K562 (cell line): Measurements from ENCODE around the gene MRPS26. TPM values are rescaled to one million over a fixed set of nuclear protein-coding genes. Genes with fewer than 3 reads are reported as not detected.

Experiments used
- ATAC-seq: fragments of 200-7000 bp; cut with Tn5 transposase; 3 replicates; pipeline ENCODE4 v1.9.1; 2020; ENCODE audit warnings: moderate library complexity
- BruUV-seq: library from RNA; stranded (reverse); fragments of 400-500 nt; replicated peaks from 2 replicates; lab custom pipeline; 2021; lab: Mats Ljungman, UMichigan
- CTCF ChIA-PET: fragments of 300-600 bp; formaldehyde crosslinking; extraction: SDS; loops from one replicate; lab custom pipeline; 2021; ENCODE audit warnings: low intra/inter-chr PET ratio; lab: Yijun Ruan, JAX
- POLR2A ChIA-PET: fragments of 300-600, 350-650 bp; sonication (Branson Sonifier 250); formaldehyde crosslinking; extraction: SDS; loops from one replicate; lab custom pipeline; 2021; ENCODE audit warnings: antibody characterized with exemption, inconsistent platforms; lab: Yijun Ruan, JAX
- DNase-seq, 4 experiments: peaks; one replicate each; pipeline versions ENCODE4 v3.0.0 to v3.0.0-alpha.2; 2011 to 2018; ENCODE audit warnings: low spot score in 3 of 4, mixed read lengths in 3 of 4; ENCODE audit errors: extremely low read depth in 1 of 4
- FAIRE-seq: peaks from 2 replicates; lab custom pipeline; 2011; peaks lifted over from hg19 to GRCh38; lab: Jason Lieb, UNC
- H2AFZ ChIP-seq: 2 replicates; pipeline ENCODE4 v1.6.0; 2011; ENCODE audit warnings: low read depth, low read length, control low read depth, inconsistent platforms
- H3K27ac ChIP-seq: fragments of 200-600 bp; 3 replicates; pipeline ENCODE4 v1.8.0; 2011; ENCODE audit warnings: low read depth, mild to moderate bottlenecking, control low read depth, inconsistent platforms, low read length, moderate library complexity, mixed read lengths; ENCODE audit errors: extremely low read depth
- H3K27me3 ChIP-seq, 2 experiments: fragments of 300-600 bp in 1 of 2; 2 replicates in 1 of 2; 3 replicates in 1 of 2; pipeline versions ENCODE4 v1.6.0 to v1.8.0; 2011; ENCODE audit warnings: inconsistent platforms in 2 of 2, low read length in 2 of 2, mild to moderate bottlenecking in 1 of 2, mixed read lengths in 1 of 2, moderate library complexity in 1 of 2; ENCODE audit not compliant: control insufficient read depth in 2 of 2, insufficient read depth in 2 of 2
- H3K36me3 ChIP-seq: fragments of 300-600 bp; 3 replicates; pipeline ENCODE4 v1.8.0; 2011; ENCODE audit warnings: mild to moderate bottlenecking, low read length, inconsistent platforms; ENCODE audit not compliant: control insufficient read depth, insufficient read depth
- H3K4me1 ChIP-seq, 2 experiments: fragments of 200-600 bp in 1 of 2; replicated peaks in 1 of 2; 2 replicates in 1 of 2; 3 replicates in 1 of 2; pipeline versions ENCODE4 v1.5.1 to v1.8.0; 2011; ENCODE audit warnings: inconsistent platforms in 2 of 2, low read length in 2 of 2, mild to moderate bottlenecking in 1 of 2, mixed read lengths in 1 of 2, moderate library complexity in 1 of 2; ENCODE audit not compliant: control insufficient read depth in 2 of 2, insufficient read depth in 2 of 2
- H3K4me2 ChIP-seq: 2 replicates; pipeline ENCODE4 v1.6.1; 2011; ENCODE audit warnings: low read length, control low read depth, inconsistent platforms, mixed read lengths; ENCODE audit not compliant: insufficient read depth
- H3K4me3 ChIP-seq: fragments of 200-600 bp; sonication (generic), shearing (Covaris generic); 2 replicates; pipeline ENCODE4 v1.5.1; 2016; ENCODE audit warnings: control low read depth, inconsistent platforms
- H3K79me2 ChIP-seq: fragments of 200-600 bp; 3 replicates; pipeline ENCODE4 v1.8.0; 2011; ENCODE audit warnings: low read length, inconsistent platforms; ENCODE audit not compliant: control insufficient read depth, insufficient read depth
- H3K9ac ChIP-seq, 2 experiments: 2 replicates each; pipeline versions ENCODE4 v1.6.0 to v1.6.1; 2011; ENCODE audit warnings: low read depth in 2 of 2, low read length in 2 of 2, control low read depth in 1 of 2, inconsistent platforms in 1 of 2, mild to moderate bottlenecking in 1 of 2, mixed read lengths in 1 of 2; ENCODE audit not compliant: insufficient read depth in 1 of 2
- H3K9me1 ChIP-seq: one replicate; pipeline ENCODE4 v1.6.0; 2011; ENCODE audit warnings: inconsistent platforms, mild to moderate bottlenecking, low read length, moderate library complexity; ENCODE audit not compliant: control insufficient read depth, insufficient read depth
- H3K9me3 ChIP-seq: replicated peaks from 2 replicates; pipeline ENCODE4 v1.5.1; 2011; ENCODE audit warnings: low read depth, low read length, inconsistent platforms; ENCODE audit not compliant: control insufficient read depth, insufficient read depth
- H4K20me1 ChIP-seq: replicated peaks from 2 replicates; pipeline ENCODE4 v1.6.1; 2011; ENCODE audit warnings: low read length, inconsistent platforms, mixed read lengths; ENCODE audit not compliant: control insufficient read depth, insufficient read depth
- FOXA3 ChIP-seq, 2 experiments: fragments of 450-650 bp in 1 of 2; sonication (generic) in 1 of 2; formaldehyde crosslinking; IDR thresholded peaks in 1 of 2; conservative IDR thresholded peaks in 1 of 2; 2 replicates each; pipeline versions ENCODE4 v1.4.0 to v1.8.0; 2020 to 2022; ENCODE audit warnings: mild to moderate bottlenecking in 2 of 2, missing genetic modification reagents in 1 of 2
- MTF1 ChIP-seq: fragments of 250-450 bp; sonication (Bioruptor Pico); IDR thresholded peaks from 2 replicates; pipeline ENCODE4 v1.9.0; 2021; ENCODE audit warnings: moderate library complexity, mild to moderate bottlenecking, inconsistent platforms, borderline replicate concordance
- PHB2 ChIP-seq: fragments of 450-650 bp; IDR thresholded peaks from 2 replicates; pipeline ENCODE4 v1.6.1; 2017; ENCODE audit warnings: low read depth
- TCF3 ChIP-seq: sonication (generic); formaldehyde crosslinking; IDR thresholded peaks from 2 replicates; pipeline ENCODE4 v1.4.0; 2020; ENCODE audit warnings: mild to moderate bottlenecking, missing genetic modification reagents
- WGBS: fragments of 100-300 bp; shearing (Covaris generic); methylation state at CpG from one replicate; pipeline ENCODE4 v1.1.6; 2016; ENCODE audit warnings: low coverage, mixed read lengths; ENCODE audit not compliant: insufficient coverage; ENCODE audit errors: missing lambda C conversion rate; 5-methylcytosine and 5-hydroxymethylcytosine counted together
- in situ Hi-C: fragments of 300-500 bp; cut with MboI; formaldehyde crosslinking; loops from 4 replicates; pipeline ENCODE4 v1.15.0; 2018; ENCODE audit warnings: inconsistent platforms, mixed read lengths
- intact Hi-C: fragments of 100-400 bp; cut with micrococcal nuclease; formaldehyde crosslinking; loops from 2 replicates; pipeline ENCODE4 v1.14.2; 2022
- polyA plus RNA-seq, 8 experiments: library from polyadenylated mRNA; depleted of rRNA in 4 of 8; stranded (reverse) in 5 of 8; unstranded in 3 of 8; fragments of >200 nt; fragmentation: Nextera tagmentation in 2 of 8; fragmentation: Illumina TruSeq in 1 of 8; extraction: Ambion mirVana in 2 of 8; extraction: Trizol in 1 of 8; gene quantifications; 2 replicates each; pipeline versions ENCODE4 v1.2.1 to v1.2.3, GENCODE V29; 2011 to 2014; ENCODE audit warnings: inconsistent platforms in 1 of 8, missing spikeins in 1 of 8
- total RNA-seq, 7 experiments: library from RNA; depleted of rRNA in 6 of 7; stranded (reverse); fragments of >200 nt in 6 of 7; fragmentation: Illumina TruSeq in 2 of 7; extraction: Trizol in 2 of 7; gene quantifications; 2 replicates each; pipeline versions ENCODE4 v1.2.1 to v1.2.3, GENCODE V29; 2011 to 2021; ENCODE audit warnings: low replicate concordance in 1 of 7

Gene MRPS26
- total and polyA plus RNA-seq, 9 of the 15 experiments (the other 6 are each of a cell fraction or from before 2014, with no cell fraction given) = 2.7 to 70.5 (median 28.8) TPM

DNA sequence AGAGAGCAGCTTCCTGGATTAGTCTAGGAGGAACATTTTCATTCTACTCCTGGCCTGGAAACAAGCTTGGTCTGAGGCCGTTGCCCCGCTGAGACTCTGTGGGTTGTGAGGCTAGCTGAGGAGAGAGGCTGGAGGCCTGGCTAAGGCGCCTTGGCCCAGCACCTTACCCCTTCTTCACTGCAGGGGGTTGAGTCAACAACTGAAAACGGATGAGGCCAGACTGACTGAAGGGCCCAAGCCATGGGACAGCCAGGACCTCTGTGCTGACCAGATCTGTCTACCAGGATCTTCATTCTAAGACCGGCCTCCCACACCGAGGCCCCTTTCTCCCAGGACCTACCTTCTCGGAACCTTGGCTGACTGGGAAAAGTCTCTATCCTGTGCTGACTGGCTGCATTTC, 42.2 kb downstream of the MRPS26 start:
- H3K9me3 ChIP-seq = no peaks in the 10 kb centered on the region
- CTCF ChIA-PET = no interaction called here
- FAIRE-seq = no peak

DNA sequence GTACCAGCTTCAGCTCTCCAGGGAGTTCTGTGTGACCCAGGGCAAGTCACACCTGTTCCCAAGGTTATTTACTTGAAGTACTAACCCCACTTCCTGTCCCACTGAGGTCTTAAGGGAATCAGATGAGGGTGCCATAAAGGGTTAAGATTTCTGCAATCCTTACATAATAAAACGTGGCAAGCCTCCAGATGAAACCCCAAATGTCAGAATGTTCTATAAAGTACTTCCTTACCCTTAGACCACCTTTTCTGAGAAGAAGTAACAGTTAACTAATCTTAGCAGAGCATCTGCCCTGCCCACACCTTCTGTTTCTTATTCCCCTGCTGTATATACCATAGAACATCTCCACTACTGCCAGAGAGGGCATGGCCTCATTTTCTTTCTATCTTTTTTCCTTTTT, 44.7 kb downstream of the MRPS26 start:
- FAIRE-seq (no peak), ATAC-seq (no peak), DNase-seq (no peak)
- Histone ChIP-seq H3K9me1 (no peaks in the 10 kb centered on the region), H3K4me2 (no peak overlapping the region; the same call in 1 of the 2 replicates), H2AFZ (0 out of 2 replicates have a peak overlapping the region, but pooled peaks have one; percentile 9), H3K4me3 (no peak overlapping the region), H3K27ac (no peak overlapping the region), H4K20me1 (no peaks in the 10 kb centered on the region), H3K79me2 (no peaks in the 10 kb centered on the region), H3K27me3 (no peaks in the 10 kb centered on the region), H3K9me3 (no peaks in the 10 kb centered on the region), H3K9ac (no peak overlapping the region), H3K36me3 (no peaks in the 10 kb centered on the region), H3K4me1 (peaks cover 10 to 26% of the 10 kb centered on the region in 2 experiments; a peak in 4 of 5 replicates)
- no TSS peak for BruUV-seq
- ChIA-PET CTCF (no interaction called here), POLR2A (no interaction called here)
- TF ChIP-seq PHB2 (no peak), TCF3 (CRISPR knock-in tag) (0 out of 2 replicates have a peak, but pooled peaks have one; percentile 21)
- WGBS = 0% methylated on average over 1 of the region's 1 CpG
- intact Hi-C loops (no loop called here), in situ Hi-C loops (no loop called here)

More for the DNA sequence above, 42.2 kb downstream of the MRPS26 start:
- Histone ChIP-seq H3K4me3 (no peak overlapping the region), H3K9me1 (peaks cover 3% of the 10 kb centered on the region), H3K27me3 (no peaks in the 10 kb centered on the region), H3K27ac (no peak overlapping the region), H3K79me2 (no peaks in the 10 kb centered on the region), H4K20me1 (no peaks in the 10 kb centered on the region), H3K36me3 (no peaks in the 10 kb centered on the region), H3K4me1 (peaks cover 5 to 27% of the 10 kb centered on the region in 2 experiments; a peak in 3 of 5 replicates), H2AFZ (no peak overlapping the region; the same call in 1 of the 2 replicates), H3K9ac (peak overlapping the region in 1 of 2 experiments; percentile 81; a peak in 1 of 4 replicates), H3K4me2 (no peak overlapping the region)
- no peak for TF ChIP-seq MTF1 (CRISPR knock-in tag)
- TF ChIP-seq FOXA3 (CRISPR knock-in tag; conservative IDR thresholded peaks at IDR 0.05 in 1 of 2, IDR thresholded peaks at IDR 0.05 in 1 of 2) = peak in 1 of 2 experiments; percentile 94; a peak in 2 of 4 replicates
- POLR2A ChIA-PET = interaction anchor here (0.6 to 1.2 kb wide), 2 partner anchors 11 to 232 kb away, joined by 3 read pairs; no protein-coding TSS in a partner anchor
- intact Hi-C loops (no loop called here), in situ Hi-C loops (no loop called here)
- ATAC-seq (peak; percentile 61; the same call in 2 of the 3 replicates), DNase-seq (peak in 1 of 4 experiments; percentile 22)
- 38% methylated on average over 5 of the region's 7 CpGs for WGBS
- no TSS peak for BruUV-seq
